Stimulated activated CD8-positive, alpha-beta memory T cell treated with anti-CD3 and anti-CD28 coated beads, Interleukin-7, amount 100 ng/mL, for 48 hours (primary cell): ENCODE data around the gene MBD3L2.
"Not testable (repeated sequence)": the region's sequence is repeated elsewhere in the genome, so short reads cannot be mapped to it uniquely, and the experiment has no call there.

Experiments used
- DNase-seq, 2 donors: peaks; one replicate each; pipeline ENCODE4 v3.0.0-alpha.2; 2020; ENCODE audit warnings: low read depth in 1 of 2; ENCODE audit errors: extremely low read depth in 1 of 2

The MBD3L2 gene

GRCh38 chr19:7049021-7049420 lies at the start of gene MBD3L2:
Gene MBD3L2, plus strand, starts transcription at chr19:7049321. Its CDS starts 53 bp downstream, at chr19:7049374.
- not testable (repeated sequence) for DNase-seq

DNA sequence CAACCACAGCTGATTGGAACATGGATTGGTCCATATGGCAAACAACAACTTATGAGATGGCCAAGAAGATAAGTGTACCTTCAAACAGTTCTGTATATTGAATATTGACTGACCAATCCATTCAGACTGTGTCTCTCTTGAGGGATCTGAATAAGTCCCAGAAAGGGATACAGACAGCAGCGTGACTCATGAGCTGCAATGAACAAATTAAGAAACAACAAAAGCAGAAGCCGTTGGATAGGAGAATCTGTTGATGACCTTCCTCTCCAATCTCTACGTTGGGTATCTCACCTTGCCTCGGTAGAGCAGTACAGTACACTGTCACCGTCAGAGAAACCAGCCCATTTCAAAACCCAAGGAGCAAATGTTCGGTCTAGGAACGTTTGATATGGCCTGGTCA lies 49.2 kb upstream of the MBD3L2 start:
- DNase-seq: no peak

GRCh38 chr19:7000333-7000732 lies 48.8 kb upstream of the MBD3L2 start:
- DNase-seq: no peak

DNA sequence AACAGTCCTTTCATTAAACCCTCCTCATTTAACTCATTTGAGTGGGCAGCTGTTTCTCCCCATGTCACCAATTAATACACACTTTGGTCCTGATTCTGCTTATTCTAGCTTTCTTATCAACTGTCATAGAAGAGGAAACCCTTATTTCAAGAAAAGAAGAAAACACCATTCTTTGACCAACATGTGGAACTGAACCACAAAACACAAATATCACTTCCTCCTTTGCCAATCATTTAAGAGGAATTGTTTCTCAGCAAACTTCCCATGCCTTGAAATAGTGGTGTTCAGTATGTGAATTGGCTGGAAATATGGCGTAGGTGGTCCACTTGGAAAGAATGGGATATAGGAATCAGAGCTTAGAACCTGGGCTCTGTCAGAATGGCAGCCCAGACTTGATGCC lies 48.3 kb upstream of the MBD3L2 start:
- DNase-seq: no peak

DNA sequence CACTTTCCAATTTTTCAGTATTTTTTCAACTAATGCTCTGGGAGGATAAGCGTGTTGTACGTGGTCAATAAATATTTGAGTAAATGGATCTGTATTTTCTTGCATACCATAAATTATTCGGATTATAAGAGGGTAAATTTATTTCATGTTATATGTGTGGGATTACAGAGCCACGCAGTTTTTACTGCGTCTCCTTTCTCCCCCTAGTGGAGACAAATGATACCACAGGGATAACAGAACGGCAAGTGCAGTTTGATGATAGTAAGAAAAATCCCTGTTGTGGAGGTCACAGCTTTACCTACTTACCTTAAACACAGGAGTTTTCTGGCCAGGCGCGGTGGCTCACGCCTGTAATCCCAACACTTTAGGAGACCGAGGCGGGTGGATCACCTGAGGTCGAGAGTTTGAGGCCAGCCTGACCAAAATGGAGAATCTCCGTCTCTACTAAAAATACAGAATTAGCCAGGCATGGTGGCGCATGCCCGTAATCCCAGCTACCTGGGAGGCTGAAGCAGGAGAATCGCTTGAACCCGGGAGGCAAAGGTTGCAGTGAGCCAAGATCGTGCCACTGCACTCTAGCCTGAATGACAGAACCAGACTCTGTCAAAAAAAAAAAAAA lies 44.7 kb upstream of the MBD3L2 start:
- DNase-seq: no peak

DNA sequence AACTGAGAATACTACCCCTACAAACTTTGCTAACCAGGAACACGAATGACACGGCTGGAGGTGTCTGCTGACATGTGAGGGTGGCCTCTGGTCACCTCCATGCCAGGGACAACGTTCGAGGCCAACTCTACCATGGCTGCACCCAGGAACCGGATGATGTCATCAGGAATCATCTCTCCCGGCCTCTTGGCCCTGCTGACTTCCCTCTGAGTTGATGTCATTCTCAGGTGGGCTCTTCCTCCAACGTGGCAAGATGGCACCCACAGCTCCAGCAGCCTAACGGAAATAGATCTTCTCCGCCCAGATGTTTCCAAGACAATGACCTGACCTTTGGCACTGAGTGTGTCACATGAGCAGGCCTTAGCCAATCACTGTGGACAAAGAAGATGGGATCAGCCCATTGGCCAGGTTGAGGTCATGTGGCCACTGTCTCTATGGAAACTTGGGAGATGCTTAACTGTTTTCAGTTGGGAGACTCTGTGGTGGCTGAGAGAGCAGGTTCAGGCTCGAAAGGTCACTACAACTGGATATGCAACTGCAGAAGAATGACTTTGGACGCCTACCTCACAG lies 42.9 kb upstream of the MBD3L2 start:
- no peak for DNase-seq

DNA sequence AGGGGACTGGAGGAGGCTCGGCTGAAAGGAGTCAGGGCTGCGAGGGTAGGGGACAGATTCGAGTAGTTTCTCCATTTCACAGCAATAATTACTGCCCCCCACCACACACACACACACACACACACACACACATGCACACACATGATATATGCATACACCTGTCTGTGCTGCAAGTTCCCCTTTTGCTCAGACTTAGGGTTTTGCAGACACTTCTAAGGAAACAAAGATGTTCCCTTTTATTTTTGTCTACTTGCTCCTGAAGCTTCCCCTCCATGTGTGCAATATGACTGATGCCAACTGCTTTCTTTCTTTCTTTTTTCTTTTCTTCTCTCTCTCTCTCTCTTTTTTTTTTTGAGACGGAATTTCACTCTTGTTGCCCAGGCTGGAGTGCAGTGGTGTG lies 41.3 kb upstream of the MBD3L2 start:
- no peak for DNase-seq

DNA sequence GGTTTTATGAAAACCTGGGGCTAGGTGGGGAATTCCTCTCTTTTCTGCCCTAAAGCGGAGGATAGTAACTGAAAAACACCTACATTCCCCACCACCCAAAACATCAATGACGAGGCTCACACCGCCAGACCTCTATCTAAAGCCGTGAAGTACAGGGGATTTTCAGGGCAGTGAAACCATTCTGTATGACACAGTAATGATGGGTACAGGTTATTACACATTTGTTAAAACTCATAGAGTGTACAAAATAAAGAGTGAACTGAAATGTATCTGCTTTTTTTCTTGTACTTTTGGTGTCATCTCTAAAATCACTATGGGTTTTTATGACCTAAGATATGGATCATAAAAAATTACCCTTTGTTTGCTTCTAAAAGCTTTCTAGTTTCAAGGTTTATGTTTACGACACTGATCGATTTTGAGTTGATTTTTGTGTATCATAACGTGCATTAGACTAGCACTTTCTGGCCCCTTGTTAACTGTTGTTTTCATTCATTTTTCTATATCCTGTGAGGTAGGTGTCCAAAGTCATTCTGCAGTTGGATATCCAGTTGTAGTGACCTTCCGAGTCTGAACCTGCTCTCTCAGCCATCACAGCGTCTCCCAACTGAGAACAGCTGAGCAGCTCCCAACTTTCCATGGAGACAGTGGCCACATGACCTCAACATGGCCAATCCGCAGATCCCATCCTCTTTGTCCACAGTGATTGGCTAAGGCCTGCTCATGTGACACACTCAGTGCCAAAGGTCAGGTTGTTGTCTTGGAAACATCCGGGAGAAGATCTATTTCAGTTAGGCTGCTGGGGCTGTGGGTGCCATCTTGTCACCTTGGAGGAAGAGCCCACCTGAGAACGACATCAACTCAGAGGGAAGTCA lies 38.2 kb upstream of the MBD3L2 start:
- DNase-seq: peak in 1 of 2 donors; percentile 27

- no peak for DNase-seq
Measured at GRCh38 chr19:7013678-7014077, 35.4 kb upstream of the MBD3L2 start.

DNA sequence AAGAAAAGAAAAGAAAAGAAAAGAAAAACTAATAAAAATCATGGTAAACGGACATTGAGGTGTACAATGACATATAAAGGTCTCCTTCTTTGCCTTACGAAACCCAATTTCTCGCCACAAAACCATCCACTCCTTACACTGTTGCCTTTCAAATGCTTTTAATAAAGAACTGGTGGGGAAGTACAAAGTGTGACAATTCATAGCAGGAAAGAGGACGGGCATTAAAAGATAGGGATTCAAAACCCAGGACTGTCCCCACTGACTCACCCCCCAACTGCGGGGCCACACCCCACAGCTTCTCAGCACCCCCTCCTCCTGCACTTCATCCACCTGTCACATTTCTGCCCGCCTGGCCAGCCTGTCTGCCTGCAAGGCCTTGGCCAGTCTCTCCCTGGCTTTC lies 30.3 kb upstream of the MBD3L2 start:
- no peak for DNase-seq

DNA sequence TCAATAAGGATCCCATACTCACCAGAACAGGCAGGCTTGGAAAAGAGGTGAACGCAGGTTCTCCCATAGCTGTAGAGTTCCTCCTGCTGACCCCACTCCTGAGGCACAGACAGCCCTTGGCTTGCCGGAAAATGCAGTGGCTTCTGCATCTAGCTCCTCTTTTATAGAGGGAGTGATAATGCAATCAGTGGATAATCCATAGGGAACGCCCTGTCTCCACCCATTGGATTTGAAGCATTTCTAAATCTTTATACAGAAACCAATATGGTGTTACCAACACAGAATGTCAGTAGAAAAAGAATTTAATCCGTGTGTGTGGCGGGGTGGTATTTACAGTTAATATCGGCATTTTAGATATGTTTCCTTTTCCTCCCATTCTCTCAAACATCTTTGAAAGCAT lies 27.8 kb upstream of the MBD3L2 start, which contains the start of gene MBD3L2B:
Gene MBD3L2B, minus strand, starts transcription at position 101 of the 400 bp plus-strand sequence. Its CDS starts 34 bp downstream, at position 67.
- DNase-seq: not testable (repeated sequence)

DNA sequence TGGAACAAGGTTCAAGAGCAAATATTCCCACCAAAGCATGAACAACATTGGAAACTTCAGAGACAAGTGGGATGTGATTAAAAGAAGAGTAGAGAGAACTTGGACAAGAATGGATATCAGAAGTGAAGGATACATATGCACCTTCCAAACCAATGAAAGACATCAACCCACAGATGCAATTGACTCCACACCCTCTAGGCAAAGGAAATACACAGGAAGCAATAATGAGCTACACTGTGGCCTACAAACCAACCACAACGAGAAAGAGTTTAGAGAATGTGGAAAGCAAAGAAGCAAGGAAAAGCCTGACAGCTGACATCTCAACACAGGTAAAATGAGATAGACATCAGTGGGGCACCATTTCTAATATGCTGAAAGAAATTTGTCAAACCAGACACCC lies 20.3 kb upstream of the MBD3L2 start:
- not testable (repeated sequence) for DNase-seq

DNA sequence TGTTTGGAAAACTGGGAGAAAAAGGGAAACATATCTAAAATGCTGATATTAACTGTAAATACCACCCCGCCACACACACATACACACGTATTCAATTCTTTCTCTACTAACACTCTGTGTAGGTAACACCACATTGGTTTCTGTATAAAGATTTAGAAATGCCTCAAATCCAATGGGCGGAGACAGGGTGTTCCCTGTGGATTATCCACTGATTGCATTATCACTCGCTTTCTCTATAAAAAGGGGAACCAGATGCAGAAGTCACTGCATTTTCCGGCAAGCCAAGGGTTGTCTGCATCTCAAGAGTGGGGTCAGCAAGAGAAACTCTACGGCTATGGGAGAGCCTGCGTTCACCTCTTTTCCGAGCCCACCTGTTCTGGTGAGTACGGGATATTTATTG lies 18.8 kb upstream of the MBD3L2 start, which contains the start of gene MBD3L5:
Gene MBD3L5, plus strand, starts transcription at position 301 of the 400 bp plus-strand sequence. Its CDS starts 34 bp downstream, at position 335.
- DNase-seq: not testable (repeated sequence)

- DNase-seq: not testable (repeated sequence)
Measured at GRCh38 chr19:7040079-7040478, 9.0 kb upstream of the MBD3L2 start, which contains the start of gene MBD3L4. Gene MBD3L4, minus strand, starts transcription at chr19:7040179. Its CDS starts 35 bp downstream, at chr19:7040144.

- DNase-seq: not testable (repeated sequence)
Measured at GRCh38 chr19:7041563-7041962, 7.6 kb upstream of the MBD3L2 start.

DNA sequence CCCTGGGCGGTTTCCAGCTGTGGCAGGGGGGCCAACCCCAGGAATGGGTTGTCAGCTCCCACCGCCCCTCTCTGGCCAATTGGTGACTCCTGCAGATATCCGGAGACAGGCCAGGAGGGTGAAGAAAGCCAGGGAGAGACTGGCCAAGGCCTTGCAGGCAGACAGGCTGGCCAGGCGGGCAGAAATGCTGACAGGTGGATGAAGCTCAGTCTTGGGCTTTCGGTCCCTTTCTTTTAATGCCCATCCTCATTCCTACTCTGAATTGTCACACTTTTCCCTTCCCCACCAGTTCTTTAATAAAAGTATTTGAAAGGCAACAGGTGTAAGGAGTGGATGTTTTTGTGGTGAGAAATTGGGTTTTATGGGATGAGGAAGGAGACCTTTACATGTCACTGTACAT lies 2.3 kb downstream of the MBD3L2 start:
- DNase-seq: not testable (repeated sequence)

DNA sequence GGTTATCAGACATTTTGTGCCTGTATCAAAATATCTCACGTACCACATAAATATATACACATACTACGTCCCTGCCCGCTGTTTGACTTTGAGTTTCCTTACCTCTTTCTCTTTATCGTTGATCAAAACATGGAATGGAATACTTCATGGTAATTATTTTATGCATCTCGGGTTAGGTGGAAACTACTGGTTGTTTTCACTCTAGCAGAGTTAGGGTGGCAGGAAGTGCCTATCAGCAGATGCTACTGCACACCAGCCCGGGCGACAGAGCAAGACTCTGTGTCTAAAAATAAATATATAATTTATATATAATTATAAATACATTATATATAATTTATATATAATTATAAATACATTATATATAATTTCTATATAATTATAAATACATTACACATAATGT lies 3.8 kb downstream of the MBD3L2 start:
- not testable (repeated sequence) for DNase-seq

DNA sequence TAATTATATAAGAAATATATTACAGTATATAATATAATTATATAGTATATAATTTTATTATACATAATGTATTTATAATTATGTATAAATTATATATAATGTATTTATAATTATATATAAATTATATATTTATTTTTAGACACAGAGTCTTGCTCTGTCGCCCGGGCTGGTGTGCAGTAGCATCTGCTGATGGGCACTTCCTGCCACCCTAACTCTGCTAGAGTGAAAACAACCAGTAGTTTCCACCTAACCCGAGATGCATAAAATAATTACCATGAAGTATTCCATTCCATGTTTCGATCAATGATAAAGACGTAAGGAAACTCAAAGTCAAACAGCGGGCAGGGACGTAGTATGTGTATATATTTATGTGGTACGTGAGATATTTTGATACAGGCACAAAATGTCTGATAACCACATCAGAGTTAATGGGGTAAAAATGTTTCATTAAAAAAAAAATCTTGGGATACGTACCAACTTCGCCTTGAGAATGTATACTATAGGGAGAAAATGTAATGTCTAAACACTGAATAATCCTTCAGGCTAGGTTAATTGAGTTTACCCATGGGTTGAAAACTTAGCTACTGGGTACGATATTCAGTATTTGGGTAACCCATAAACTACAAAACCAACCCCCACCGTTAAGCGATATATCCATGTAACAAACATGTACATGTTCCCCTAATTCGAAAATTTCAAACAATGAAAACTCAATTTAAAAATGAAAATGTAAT lies 5.7 kb downstream of the MBD3L2 start:
- not testable (repeated sequence) for DNase-seq

- DNase-seq: not testable (repeated sequence)
Measured at GRCh38 chr19:7055679-7056078, 6.6 kb downstream of the MBD3L2 start.

- not testable (repeated sequence) for DNase-seq
Measured at GRCh38 chr19:7056371-7056770, 7.2 kb downstream of the MBD3L2 start.

GRCh38 chr19:7058576-7058975 lies 9.5 kb downstream of the MBD3L2 start, which contains the start of gene MBD3L3:
Gene MBD3L3, minus strand, starts transcription at chr19:7058676. Its CDS starts 71 bp downstream, at chr19:7058605.
- DNase-seq: not testable (repeated sequence)
